Vein endothelial cell (primary cell): Measurements from ENCODE around the gene INTS6. TPM values are rescaled to one million over a fixed set of nuclear protein-coding genes. Genes with fewer than 3 reads are reported as not detected.

Source experiments
- small RNA-seq: library from RNA; depleted of rRNA; stranded (forward); fragments of <200 nt; gene quantifications from one replicate; pipeline ENCODE3, GENCODE V24; 2012
- total RNA-seq: library from RNA; depleted of rRNA; stranded (reverse); fragments of >200 nt; gene quantifications from 2 replicates; pipeline ENCODE4 v1.2.3, GENCODE V29; 2012

Gene INTS6, protein sequence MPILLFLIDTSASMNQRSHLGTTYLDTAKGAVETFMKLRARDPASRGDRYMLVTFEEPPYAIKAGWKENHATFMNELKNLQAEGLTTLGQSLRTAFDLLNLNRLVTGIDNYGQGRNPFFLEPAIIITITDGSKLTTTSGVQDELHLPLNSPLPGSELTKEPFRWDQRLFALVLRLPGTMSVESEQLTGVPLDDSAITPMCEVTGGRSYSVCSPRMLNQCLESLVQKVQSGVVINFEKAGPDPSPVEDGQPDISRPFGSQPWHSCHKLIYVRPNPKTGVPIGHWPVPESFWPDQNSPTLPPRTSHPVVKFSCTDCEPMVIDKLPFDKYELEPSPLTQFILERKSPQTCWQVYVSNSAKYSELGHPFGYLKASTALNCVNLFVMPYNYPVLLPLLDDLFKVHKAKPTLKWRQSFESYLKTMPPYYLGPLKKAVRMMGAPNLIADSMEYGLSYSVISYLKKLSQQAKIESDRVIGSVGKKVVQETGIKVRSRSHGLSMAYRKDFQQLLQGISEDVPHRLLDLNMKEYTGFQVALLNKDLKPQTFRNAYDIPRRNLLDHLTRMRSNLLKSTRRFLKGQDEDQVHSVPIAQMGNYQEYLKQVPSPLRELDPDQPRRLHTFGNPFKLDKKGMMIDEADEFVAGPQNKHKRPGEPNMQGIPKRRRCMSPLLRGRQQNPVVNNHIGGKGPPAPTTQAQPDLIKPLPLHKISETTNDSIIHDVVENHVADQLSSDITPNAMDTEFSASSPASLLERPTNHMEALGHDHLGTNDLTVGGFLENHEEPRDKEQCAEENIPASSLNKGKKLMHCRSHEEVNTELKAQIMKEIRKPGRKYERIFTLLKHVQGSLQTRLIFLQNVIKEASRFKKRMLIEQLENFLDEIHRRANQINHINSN
- total RNA-seq = 34.3 and 39.1 TPM in 2 replicates

DNA sequence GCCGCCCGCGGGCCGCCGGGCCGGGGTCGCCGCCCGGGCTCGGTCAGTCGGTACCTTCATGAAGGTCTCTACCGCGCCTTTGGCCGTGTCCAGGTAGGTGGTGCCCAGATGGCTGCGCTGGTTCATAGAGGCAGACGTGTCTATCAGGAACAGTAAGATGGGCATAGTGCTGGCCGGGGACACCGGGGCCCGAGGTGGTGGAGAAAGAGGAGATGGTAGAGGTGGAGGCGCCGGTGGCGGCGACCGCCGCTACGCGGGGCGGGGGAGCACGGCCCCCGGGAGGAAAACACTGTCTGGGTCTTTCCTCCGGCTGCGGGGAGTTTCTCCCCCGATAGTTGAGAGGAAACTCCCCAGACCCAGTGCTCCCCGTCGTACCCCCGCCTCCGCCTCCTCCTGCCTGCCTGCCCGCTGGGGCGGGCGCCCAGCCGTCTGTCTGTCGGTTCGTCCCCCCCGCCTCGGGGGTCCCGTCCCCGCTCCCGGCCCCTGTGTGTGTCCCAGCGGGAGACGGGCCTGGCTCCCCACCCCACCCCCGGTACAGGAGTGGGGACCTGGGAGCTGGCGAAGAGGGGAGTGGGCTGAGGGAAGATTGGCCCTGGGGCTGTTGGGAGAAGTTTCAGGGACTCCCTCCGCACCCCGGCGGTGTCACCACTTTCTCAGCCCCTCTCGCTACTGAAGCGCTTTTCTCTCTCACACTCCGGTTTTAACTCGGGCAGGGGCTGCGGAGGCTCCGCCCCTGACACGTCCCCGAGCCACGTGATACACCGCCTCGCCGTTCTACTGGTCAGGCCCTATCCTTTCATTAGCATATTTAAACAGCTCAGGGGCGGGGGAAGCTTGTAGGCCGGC is at the start of gene INTS6:
Gene INTS6 (minus strand): TSS at position 676 of the 846 bp plus-strand sequence. CDS start 511 bp downstream, at position 165.

DNA sequence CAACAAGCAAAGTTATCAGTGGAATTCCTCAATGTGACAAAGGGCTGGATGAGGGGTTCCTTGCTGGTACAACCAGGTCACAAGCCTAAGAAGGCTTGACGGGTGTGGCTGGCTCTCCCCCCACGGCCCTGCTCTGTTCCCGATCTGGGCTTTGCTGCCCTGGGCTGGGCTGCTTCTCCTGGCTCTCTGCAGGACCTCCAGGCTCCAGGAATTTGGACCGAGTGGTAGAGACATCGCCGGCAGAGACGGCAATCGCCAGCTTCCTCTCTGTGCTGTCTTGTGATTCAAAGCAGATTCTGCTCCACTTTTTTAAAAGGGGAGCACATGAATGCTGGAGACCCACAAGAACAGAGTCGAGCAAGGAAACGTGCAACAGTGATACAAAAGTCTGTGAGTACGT is 113.5 kb downstream of the INTS6 start, which contains the start of gene SERPINE3:
Gene SERPINE3 (plus strand): TSS at position 338 of the 400 bp plus-strand sequence. CDS start 1,401 bp downstream, outside the sequence.

Small RNA genes lying within 50 kb of the gene (small RNA-seq; reads per million reads assigned to genes)
- not detected for gene MIR5693
- gene RN7SL320P = not detected
- gene SNRPGP11 = not detected

Other genes starting within 250 kb of the INTS6 start
- 7.2 and 16.5 TPM in 2 replicates for gene FAM124A, start 230.6 kb downstream of the INTS6 start, total RNA-seq
- under 0.01 TPM in 1 of 2 replicates, not detected in the other for gene SERPINE3, start 113.3 kb downstream of the INTS6 start, total RNA-seq
- 2.6 and 3.2 TPM in 2 replicates for gene WDFY2, start 131.4 kb upstream of the INTS6 start, total RNA-seq